Measurements from ENCODE around the gene METTL2A.
"Not testable (repeated sequence)": the region's sequence is repeated elsewhere in the genome, so short reads cannot be mapped to it uniquely, and the experiment has no call there.

Gene METTL2A, protein sequence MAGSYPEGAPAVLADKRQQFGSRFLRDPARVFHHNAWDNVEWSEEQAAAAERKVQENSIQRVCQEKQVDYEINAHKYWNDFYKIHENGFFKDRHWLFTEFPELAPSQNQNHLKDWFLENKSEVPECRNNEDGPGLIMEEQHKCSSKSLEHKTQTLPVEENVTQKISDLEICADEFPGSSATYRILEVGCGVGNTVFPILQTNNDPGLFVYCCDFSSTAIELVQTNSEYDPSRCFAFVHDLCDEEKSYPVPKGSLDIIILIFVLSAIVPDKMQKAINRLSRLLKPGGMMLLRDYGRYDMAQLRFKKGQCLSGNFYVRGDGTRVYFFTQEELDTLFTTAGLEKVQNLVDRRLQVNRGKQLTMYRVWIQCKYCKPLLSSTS

DNA sequence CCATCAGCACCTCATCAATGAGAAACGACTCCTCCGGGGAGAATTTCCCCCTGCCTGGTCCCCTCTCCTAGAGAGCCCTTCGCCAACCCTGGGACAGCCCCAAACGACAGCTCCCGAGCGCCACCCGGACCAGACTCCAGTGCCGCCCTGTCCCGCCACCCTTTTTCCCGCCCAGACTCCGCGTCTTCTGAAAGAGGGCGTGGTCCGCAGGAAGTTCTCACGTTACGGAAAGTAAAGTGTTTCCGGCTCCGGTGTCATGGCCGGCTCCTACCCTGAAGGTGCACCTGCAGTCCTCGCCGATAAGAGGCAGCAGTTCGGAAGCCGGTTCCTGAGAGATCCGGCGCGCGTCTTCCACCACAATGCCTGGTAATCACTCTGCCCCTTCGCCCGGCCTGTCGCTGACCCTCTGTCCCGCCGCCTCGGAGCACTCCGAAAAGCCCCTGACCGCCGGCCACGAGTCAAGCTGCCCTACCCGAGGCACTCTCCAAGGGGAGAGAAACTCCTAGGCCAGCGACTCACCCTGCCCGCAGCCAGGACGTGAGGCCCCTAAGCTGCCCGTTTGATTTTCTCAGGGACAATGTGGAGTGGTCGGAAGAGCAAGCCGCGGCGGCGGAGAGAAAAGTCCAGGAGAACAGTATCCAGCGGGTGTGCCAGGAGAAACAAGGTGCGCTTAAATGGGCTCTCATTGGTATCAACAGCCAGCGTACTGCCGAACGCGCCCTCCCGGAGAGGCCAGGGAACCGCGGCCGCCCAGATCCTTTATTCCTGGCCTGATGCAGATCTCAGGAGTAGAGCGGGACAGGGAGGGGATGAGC lies at the start of gene METTL2A:
Gene METTL2A, plus strand, starts transcription at position 251 of the 815 bp plus-strand sequence. Its CDS starts 6 bp downstream, at position 257.
- DNase-seq: peak; percentile 91

GRCh38 chr17:62380253-62380652 lies 43.4 kb upstream of the METTL2A start, which contains the start of gene EFCAB3:
EFCAB3 (plus strand) TSS chr17:62380553; CDS start chr17:62382980, 2,427 bp downstream.
- DNase-seq: no peak

DNA sequence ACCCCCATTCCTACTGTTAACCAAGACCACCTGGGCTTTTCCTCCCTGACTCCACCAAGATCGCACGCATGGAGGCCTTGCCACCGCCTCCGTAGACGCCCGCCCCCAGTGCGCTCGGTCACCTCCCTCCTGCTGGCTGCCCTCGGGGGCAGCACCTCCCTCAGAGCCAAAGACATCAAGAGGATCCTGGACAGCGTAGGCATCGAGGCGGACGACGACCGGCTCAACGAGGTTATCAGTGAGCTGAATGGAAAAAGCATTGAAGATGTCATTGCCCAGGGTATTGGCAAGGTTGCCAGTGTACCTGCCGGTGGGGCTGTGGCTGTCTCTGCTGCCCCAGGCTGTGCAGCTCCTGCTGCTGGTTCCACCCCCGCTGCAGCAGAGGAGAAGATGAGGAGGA lies 42.1 kb upstream of the METTL2A start:
- DNase-seq: no peak

GRCh38 chr17:62388856-62389255 lies 34.8 kb upstream of the METTL2A start:
- no peak for DNase-seq

GRCh38 chr17:62392908-62393307 lies 30.8 kb upstream of the METTL2A start:
- DNase-seq: no peak

GRCh38 chr17:62398891-62399290 lies 24.8 kb upstream of the METTL2A start:
- DNase-seq: no peak

- no peak for DNase-seq
Measured at GRCh38 chr17:62405451-62405850, 18.2 kb upstream of the METTL2A start.

DNA sequence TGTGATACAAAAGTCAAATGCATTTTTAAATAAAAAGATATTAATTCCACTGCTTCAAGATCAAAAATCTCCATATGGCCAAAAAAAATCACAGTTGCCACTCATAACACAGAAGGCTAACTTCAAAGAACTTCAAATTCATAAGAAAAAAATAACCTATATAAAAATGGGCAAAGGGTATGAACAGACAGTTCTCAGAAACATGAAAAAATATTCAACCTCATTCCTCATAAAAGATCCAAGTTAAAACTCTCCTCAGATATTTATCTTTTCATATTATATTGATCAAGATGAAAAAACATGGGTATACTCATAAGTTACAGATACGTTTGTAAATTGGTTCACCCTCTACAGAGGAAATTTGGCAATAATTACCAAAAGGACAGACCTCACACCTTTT lies 10.6 kb upstream of the METTL2A start:
- not testable (repeated sequence) for DNase-seq

DNA sequence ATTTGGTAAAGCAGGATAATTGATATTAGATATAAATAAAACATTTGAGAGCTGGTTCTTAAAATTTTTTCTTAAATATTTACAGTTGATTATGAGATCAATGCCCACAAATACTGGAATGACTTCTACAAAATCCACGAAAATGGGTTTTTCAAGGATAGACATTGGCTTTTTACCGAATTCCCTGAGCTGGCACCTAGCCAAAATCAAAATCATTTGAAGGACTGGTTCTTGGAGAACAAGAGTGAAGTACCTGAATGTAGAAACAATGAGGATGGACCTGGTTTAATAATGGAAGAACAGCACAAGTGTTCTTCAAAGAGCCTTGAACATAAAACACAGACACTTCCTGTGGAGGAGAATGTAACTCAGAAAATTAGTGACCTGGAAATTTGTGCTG lies 2.5 kb downstream of the METTL2A start:
- DNase-seq: not testable (repeated sequence)

GRCh38 chr17:62435251-62435650 lies 11.6 kb downstream of the METTL2A start:
- not testable (repeated sequence) for DNase-seq

DNA sequence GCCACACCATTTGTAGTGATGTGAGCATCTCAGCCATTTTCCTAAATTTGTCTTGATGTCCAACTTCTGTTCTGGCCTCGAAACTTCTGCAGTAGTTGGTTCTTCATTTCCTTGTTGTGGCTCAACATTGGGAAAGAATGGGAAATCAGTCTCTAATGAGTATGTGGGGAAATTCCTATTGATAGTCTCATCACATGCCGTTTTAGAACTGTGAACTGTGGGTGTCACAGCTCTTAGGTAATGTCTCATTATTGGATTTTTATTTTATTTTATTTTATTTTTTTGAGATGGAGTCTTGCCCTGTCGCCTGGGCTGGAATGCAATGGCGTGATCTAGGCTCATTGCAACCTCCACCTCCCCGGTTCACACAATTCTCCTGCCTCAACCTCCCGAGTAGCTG lies 17.5 kb downstream of the METTL2A start:
- not testable (repeated sequence) for DNase-seq

GRCh38 chr17:62444063-62444462 lies 20.4 kb downstream of the METTL2A start:
- DNase-seq: no peak

- DNase-seq: not testable (repeated sequence)
Measured at GRCh38 chr17:62445791-62446190, 22.1 kb downstream of the METTL2A start.

- DNase-seq: not testable (repeated sequence)
Measured at GRCh38 chr17:62452195-62452594, 28.5 kb downstream of the METTL2A start.

DNA sequence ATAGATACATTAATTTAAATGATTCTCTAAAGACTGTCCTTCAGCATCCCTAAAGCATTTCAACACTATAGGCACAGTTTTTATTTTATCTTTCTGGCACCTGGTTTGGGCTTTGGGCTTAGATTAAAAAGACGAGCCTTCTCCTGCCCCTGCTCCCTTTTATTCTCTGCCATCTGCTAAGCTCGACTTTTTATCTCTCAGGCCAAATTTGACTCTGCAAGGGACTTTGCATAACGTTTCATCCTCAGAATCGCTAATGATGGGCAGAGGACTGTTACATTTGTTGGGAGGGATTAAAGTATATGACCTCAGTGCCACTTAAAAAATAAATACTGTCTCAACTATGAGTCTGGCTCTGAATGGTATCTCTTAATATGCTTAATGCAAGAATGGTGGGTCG lies 29.3 kb downstream of the METTL2A start:
- DNase-seq: not testable (repeated sequence)

GRCh38 chr17:62453656-62454055 lies 30.0 kb downstream of the METTL2A start:
- DNase-seq: not testable (repeated sequence)

DNA sequence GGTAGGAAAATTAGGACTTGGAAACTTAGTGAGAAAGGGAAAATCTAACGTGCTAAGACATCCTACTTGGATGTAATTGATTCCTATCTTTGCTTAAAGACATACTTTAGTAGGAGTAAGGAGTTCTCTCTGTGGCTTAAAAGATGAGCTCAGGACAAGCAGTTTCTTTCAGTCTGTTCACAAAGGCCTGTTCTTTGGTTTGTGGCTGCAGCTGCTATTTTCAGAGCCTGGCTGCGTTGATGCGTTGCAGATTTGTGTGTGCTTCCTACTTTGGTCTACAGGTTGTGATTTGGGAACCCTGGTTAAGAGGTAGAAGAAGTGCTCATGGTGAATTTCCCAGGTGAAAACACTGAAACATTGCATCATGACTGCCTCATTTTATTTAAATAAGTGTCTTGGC lies 30.4 kb downstream of the METTL2A start:
- DNase-seq: not testable (repeated sequence)

DNA sequence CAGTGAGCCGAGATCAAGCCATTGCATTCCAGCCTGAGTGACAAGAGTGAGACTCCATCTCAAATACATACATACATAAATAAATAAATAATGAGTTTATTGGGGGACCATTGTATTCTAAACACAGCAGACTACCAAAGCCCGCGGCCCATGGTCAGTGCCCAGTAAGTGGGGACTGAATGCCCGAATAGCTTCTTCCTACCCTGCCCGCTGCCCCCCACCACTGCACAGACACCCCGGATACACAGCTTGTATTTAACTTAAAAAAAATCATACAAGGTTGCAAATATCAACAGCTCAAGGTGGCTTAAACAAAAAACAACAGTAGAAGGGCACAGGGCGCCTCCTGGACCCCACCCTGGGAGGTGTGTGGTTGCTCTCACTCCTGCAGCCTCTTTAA lies 32.3 kb downstream of the METTL2A start:
- DNase-seq: no peak

DNA sequence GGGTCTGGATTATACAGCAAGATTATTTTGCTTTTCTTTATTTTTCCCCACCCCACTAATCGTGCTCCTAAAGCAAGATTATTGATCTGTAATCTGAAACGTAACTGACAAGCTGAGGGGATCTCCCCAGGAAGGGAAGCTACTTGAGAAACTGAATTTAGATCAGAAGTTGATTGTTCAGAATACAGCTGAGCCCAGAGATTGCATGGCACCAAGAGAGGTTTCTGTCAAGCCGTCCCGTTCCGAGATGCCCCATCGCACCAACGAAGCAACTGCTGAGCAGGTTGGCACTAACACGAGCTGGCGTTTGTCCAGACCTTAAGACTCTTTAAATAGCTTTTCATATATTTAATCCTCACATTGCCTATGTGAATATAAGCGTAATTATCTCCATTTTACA lies 34.8 kb downstream of the METTL2A start:
- DNase-seq: not testable (repeated sequence)

DNA sequence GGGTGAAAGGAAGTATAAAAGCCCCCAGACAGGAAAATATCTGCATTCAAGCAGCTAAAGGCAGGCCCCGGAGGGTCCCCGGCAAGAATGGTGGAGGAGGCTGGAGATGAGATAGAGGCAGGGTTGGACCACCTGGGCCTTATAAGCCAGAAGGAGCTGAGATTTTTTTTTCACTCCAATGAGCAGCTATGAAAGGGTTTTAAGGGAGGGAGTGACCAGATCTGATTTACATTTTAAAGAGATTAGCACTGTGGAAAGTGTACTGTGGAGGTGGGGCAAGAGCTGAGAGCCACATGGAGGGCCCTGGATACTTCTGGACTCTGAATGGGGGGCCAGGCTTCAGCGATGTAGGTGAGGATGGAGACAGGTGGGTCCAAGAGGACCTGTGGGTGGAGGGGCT lies 40.7 kb downstream of the METTL2A start:
- not testable (repeated sequence) for DNase-seq

- not testable (repeated sequence) for DNase-seq
Measured at GRCh38 chr17:62465271-62465670, 41.6 kb downstream of the METTL2A start.

GRCh38 chr17:62470666-62471379 lies 47.1 kb downstream of the METTL2A start:
- peak; percentile 75 for DNase-seq

DNA sequence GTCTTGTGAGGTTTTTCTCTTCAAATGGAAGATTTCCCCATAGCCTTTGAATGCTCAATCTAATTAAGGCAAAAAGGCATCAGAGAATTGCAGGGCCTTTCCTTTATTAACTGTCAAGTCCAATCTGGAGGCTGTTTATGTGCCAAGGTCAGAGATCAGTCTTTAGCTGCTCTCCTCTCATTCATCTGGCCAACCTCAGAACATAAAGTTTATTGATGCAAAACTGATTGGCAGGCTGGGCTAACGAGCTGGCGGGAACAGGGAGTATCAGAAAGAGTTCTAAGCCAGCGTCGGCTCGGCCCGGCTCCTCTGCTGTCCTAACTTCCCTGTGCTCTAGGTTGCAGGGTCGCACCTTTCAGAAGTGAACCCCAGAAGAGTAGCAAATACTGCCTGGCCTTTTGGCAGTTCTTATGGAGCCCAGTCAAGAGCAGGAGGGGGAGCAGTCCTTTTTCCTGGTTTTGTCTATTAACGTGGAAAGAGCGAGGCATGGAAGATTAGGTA lies 47.7 kb downstream of the METTL2A start:
- not testable (repeated sequence) for DNase-seq

Measured in stimulated activated CD8-positive, alpha-beta memory T cell treated with anti-CD3 and anti-CD28 coated beads, Interleukin-4, amount 100 ng/mL, for 48 hours (primary cell).